Measurements from ENCODE around the gene R3HDM1. TPM values are rescaled to one million over a fixed set of nuclear protein-coding genes. Genes with fewer than 3 reads are reported as not detected.
"Not testable (repeated sequence)": the region's sequence is repeated elsewhere in the genome, so short reads cannot be mapped to it uniquely, and the experiment has no call there.

R3HDM1 gene
- total RNA-seq, 8 experiments from 2014 or later: 19.0 to 157 (median 30.6) TPM

GRCh38 chr2:135585586-135585985, 54.3 kb downstream of the R3HDM1 start:
- in situ Hi-C loops (cut with MboI; ENCODE audit: low pct_unique_long_range_greater_than_20kb in 2 of 9, low sequenced_read_pairs in 9 of 9, unreplicated experiment in 9 of 9): no loop called here
- peak in 7 of 8 experiments; percentile 4 to 35 (median 26) for ATAC-seq (replicated peaks in 6 of 8)

GRCh38 chr2:135586148-135586547, 54.9 kb downstream of the R3HDM1 start:
- 0 to 50% (median 25%) methylated on average over 1 of the region's 1 CpG; no CpG with 5 or more reads in 3 of the 10 experiments for WGBS, 10 experiments
- H3K4me3 ChIP-seq: peak overlapping the region in 4 of 5 donors; percentile 20 to 25 (median 25)
- peaks cover 0 to 10% of the 10 kb centered on the region in 2 donors for H3K4me1 ChIP-seq (replicated peaks in 1 of 2)
- ATAC-seq (replicated peaks in 6 of 8): peak; percentile 97 to 100 (median 99)
- H3K27ac ChIP-seq: no peak overlapping the region
- in situ Hi-C loops (cut with MboI; ENCODE audit: low pct_unique_long_range_greater_than_20kb in 2 of 9, low sequenced_read_pairs in 9 of 9, unreplicated experiment in 9 of 9): no loop called here

More at GRCh38 chr2:135585586-135585985, 54.3 kb downstream of the R3HDM1 start:
- Histone ChIP-seq H3K4me1 (replicated peaks in 1 of 2) (peaks cover 0 to 10% of the 10 kb centered on the region in 2 donors), H3K27ac (no peak overlapping the region), H3K4me3 (peak overlapping the region in 1 of 5 donors; percentile 25)
- WGBS, 10 experiments: 67 to 100% (median 83%) methylated on average over 1 to 2 of the region's 2 CpGs; no CpG with 5 or more reads in 4 of the 10 experiments

GRCh38 chr2:135587958-135588357, 56.7 kb downstream of the R3HDM1 start:
- in situ Hi-C loops (cut with MboI; ENCODE audit: low pct_unique_long_range_greater_than_20kb in 2 of 9, low sequenced_read_pairs in 9 of 9, unreplicated experiment in 9 of 9): no loop called here
- Histone ChIP-seq H3K4me3 (peak overlapping the region in 3 of 5 donors; percentile 11 to 25 (median 20)), H3K4me1 (replicated peaks in 1 of 2) (peaks cover 0 to 10% of the 10 kb centered on the region in 2 donors), H3K27ac (no peak overlapping the region)
- WGBS, 10 experiments: 63 to 100% (median 91%) methylated on average over 1 of the region's 1 CpG; no CpG with 5 or more reads in 2 of the 10 experiments
- ATAC-seq (replicated peaks in 6 of 8): no peak

- no peak for ATAC-seq (replicated peaks in 6 of 8)
These were observed 59.5 kb downstream of the R3HDM1 start for GRCh38 chr2:135590619-135591260.

GRCh38 chr2:135600915-135601314, 69.6 kb downstream of the R3HDM1 start:
- ATAC-seq (replicated peaks in 6 of 8): no peak
- Histone ChIP-seq H3K4me3 (no peak overlapping the region), H3K27ac (no peak overlapping the region), H3K4me1 (replicated peaks in 1 of 2) (no peaks in the 10 kb centered on the region)
- in situ Hi-C loops (cut with MboI; ENCODE audit: low pct_unique_long_range_greater_than_20kb in 2 of 9, low sequenced_read_pairs in 9 of 9, unreplicated experiment in 9 of 9): no loop called here
- WGBS, 10 experiments: 15 to 100% (median 91%) methylated on average over 1 to 2 of the region's 2 CpGs

More at GRCh38 chr2:135590619-135591260, 59.5 kb downstream of the R3HDM1 start:
- H3K4me3 ChIP-seq: no peak overlapping the region
- peaks cover 0 to 9% of the 10 kb centered on the region in 2 donors for H3K4me1 ChIP-seq (replicated peaks in 1 of 2)
- no peak overlapping the region for H3K27ac ChIP-seq
- WGBS, 10 experiments: 50 to 100% (median 90%) methylated on average over 1 to 2 of the region's 2 CpGs; no CpG with 5 or more reads in 1 of the 10 experiments
- in situ Hi-C loops (cut with MboI; ENCODE audit: low pct_unique_long_range_greater_than_20kb in 2 of 9, low sequenced_read_pairs in 9 of 9, unreplicated experiment in 9 of 9): no loop called here

GRCh38 chr2:135603543-135603942, 72.3 kb downstream of the R3HDM1 start:
- no peak overlapping the region for H3K4me3 ChIP-seq
- H3K27ac ChIP-seq: no peak overlapping the region

GRCh38 chr2:135607561-135607960, 76.3 kb downstream of the R3HDM1 start:
- ATAC-seq (replicated peaks in 6 of 8): no peak
- Histone ChIP-seq H3K4me1 (replicated peaks in 1 of 2) (no peaks in the 10 kb centered on the region), H3K4me3 (no peak overlapping the region), H3K27ac (no peak overlapping the region)
- in situ Hi-C loops (cut with MboI; ENCODE audit: low pct_unique_long_range_greater_than_20kb in 2 of 9, low sequenced_read_pairs in 9 of 9, unreplicated experiment in 9 of 9): no loop called here
- WGBS, 10 experiments: 83 to 100% (median 97%) methylated on average over 1 to 2 of the region's 2 CpGs; no CpG with 5 or more reads in 2 of the 10 experiments

More at GRCh38 chr2:135603543-135603942, 72.3 kb downstream of the R3HDM1 start:
- in situ Hi-C loops (cut with MboI; ENCODE audit: low pct_unique_long_range_greater_than_20kb in 2 of 9, low sequenced_read_pairs in 9 of 9, unreplicated experiment in 9 of 9): no loop called here
- no peaks in the 10 kb centered on the region for H3K4me1 ChIP-seq (replicated peaks in 1 of 2)
- 71 to 100% (median 94%) methylated on average over 1 to 7 of the region's 7 CpGs; no CpG with 5 or more reads in 2 of the 10 experiments for WGBS, 10 experiments
- peak in 1 of 8 experiments; percentile 45 for ATAC-seq (replicated peaks in 6 of 8)

GRCh38 chr2:135612319-135612718, 81.0 kb downstream of the R3HDM1 start:
- Histone ChIP-seq H3K27ac (no peak overlapping the region), H3K4me1 (replicated peaks in 1 of 2) (no peaks in the 10 kb centered on the region), H3K4me3 (no peak overlapping the region)
- WGBS, 10 experiments: 76 to 100% (median 100%) methylated on average over 1 to 2 of the region's 2 CpGs
- in situ Hi-C loops (cut with MboI; ENCODE audit: low pct_unique_long_range_greater_than_20kb in 2 of 9, low sequenced_read_pairs in 9 of 9, unreplicated experiment in 9 of 9): no loop called here
- ATAC-seq (replicated peaks in 6 of 8): no peak

GRCh38 chr2:135615404-135615803, 84.1 kb downstream of the R3HDM1 start:
- 82 to 100% (median 96%) methylated on average over 2 to 3 of the region's 3 CpGs; no CpG with 5 or more reads in 5 of the 10 experiments for WGBS, 10 experiments
- in situ Hi-C loops (cut with MboI; ENCODE audit: low pct_unique_long_range_greater_than_20kb in 2 of 9, low sequenced_read_pairs in 9 of 9, unreplicated experiment in 9 of 9): no loop called here
- no peak for ATAC-seq (replicated peaks in 6 of 8)
- Histone ChIP-seq H3K4me1 (replicated peaks in 1 of 2) (no peaks in the 10 kb centered on the region), H3K4me3 (no peak overlapping the region), H3K27ac (no peak overlapping the region)

- no peak for ATAC-seq (replicated peaks in 6 of 8)
- H3K27ac ChIP-seq: no peak overlapping the region
- H3K4me3 ChIP-seq: no peak overlapping the region
- H3K4me1 ChIP-seq (replicated peaks in 1 of 2): no peaks in the 10 kb centered on the region
- in situ Hi-C loops (cut with MboI; ENCODE audit: low pct_unique_long_range_greater_than_20kb in 2 of 9, low sequenced_read_pairs in 9 of 9, unreplicated experiment in 9 of 9): no loop called here
These were observed 86.3 kb downstream of the R3HDM1 start for GRCh38 chr2:135617501-135618015.

- Histone ChIP-seq H3K4me1 (replicated peaks in 1 of 2) (no peaks in the 10 kb centered on the region), H3K27ac (no peak overlapping the region), H3K4me3 (no peak overlapping the region)
- in situ Hi-C loops (cut with MboI; ENCODE audit: low pct_unique_long_range_greater_than_20kb in 2 of 9, low sequenced_read_pairs in 9 of 9, unreplicated experiment in 9 of 9): no loop called here
- 80 to 100% (median 100%) methylated on average over 1 of the region's 1 CpG; no CpG with 5 or more reads in 2 of the 10 experiments for WGBS, 10 experiments
- ATAC-seq (replicated peaks in 6 of 8): no peak
These were observed 88.9 kb downstream of the R3HDM1 start for GRCh38 chr2:135620198-135620597.

- Histone ChIP-seq H3K27ac (no peak overlapping the region), H3K4me1 (replicated peaks in 1 of 2) (no peaks in the 10 kb centered on the region), H3K4me3 (no peak overlapping the region)
- no peak for ATAC-seq (replicated peaks in 6 of 8)
- in situ Hi-C loops (cut with MboI; ENCODE audit: low pct_unique_long_range_greater_than_20kb in 2 of 9, low sequenced_read_pairs in 9 of 9, unreplicated experiment in 9 of 9): no loop called here
These were observed 98.2 kb downstream of the R3HDM1 start for GRCh38 chr2:135629520-135629919.

GRCh38 chr2:135630034-135630433, 98.8 kb downstream of the R3HDM1 start:
- ATAC-seq (replicated peaks in 6 of 8); H3K4me1 ChIP-seq (replicated peaks in 1 of 2); H3K27ac ChIP-seq; H3K4me3 ChIP-seq; in situ Hi-C loops (cut with MboI; ENCODE audit: low pct_unique_long_range_greater_than_20kb in 2 of 9, low sequenced_read_pairs in 9 of 9, unreplicated experiment in 9 of 9): not testable (repeated sequence)
- 85 to 98% (median 94%) methylated on average over 4 to 8 of the region's 8 CpGs; no CpG with 5 or more reads in 1 of the 10 experiments for WGBS, 10 experiments
